ENCODE results near the gene CD74. TPM values are rescaled to one million over a fixed set of nuclear protein-coding genes. Genes with fewer than 3 reads are reported as not detected.

The CD74 gene
- total RNA-seq, 1 donor from 2014 or later = 6.3 TPM

DNA sequence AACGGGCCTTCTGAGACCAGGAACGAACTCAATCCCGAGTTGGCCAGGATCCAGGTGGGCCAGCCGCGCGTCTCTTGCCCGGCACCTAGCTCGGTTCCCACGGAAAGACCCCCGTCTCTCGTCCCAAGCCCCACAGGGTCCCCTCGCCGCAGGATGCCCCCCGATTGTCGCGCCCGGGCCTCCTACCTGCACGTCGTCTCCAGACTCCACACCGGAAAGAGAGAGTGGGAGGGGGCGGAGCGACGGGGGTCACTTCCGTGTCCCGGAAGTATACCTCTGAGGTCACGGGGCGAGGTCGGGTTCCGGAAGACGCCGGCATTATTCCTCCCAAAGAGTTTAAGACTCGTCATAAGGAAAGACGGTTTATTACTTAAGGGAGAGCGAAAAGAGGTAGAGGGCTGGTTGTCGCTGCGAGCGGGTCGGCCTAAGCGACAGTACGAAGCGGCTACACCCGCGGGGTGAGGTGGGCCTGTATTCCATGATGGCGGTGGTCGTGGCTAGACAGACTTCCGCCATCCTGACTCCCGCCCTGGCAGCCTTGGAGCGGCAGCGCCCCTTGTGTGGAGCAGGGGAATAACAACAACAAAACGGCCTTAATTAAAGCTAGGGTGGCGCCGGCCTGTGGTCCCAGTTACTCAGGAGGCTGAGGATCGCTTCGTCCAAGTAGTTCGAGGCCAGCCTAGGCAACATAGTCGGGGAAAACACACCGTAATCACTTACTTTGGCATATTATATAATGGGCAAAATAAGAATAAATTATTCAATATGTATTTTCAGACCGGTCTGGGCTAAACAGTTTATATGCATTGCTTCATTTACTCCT, 37.0 kb upstream of the CD74 start, which contains the start of gene RPS14:
TSS of gene RPS14 (minus strand) at position 223 of the 823 bp plus-strand sequence. CDS start 2,006 bp downstream, outside the sequence.
- TF ChIP-seq, protein P1, sequence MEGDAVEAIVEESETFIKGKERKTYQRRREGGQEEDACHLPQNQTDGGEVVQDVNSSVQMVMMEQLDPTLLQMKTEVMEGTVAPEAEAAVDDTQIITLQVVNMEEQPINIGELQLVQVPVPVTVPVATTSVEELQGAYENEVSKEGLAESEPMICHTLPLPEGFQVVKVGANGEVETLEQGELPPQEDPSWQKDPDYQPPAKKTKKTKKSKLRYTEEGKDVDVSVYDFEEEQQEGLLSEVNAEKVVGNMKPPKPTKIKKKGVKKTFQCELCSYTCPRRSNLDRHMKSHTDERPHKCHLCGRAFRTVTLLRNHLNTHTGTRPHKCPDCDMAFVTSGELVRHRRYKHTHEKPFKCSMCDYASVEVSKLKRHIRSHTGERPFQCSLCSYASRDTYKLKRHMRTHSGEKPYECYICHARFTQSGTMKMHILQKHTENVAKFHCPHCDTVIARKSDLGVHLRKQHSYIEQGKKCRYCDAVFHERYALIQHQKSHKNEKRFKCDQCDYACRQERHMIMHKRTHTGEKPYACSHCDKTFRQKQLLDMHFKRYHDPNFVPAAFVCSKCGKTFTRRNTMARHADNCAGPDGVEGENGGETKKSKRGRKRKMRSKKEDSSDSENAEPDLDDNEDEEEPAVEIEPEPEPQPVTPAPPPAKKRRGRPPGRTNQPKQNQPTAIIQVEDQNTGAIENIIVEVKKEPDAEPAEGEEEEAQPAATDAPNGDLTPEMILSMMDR (conservative IDR thresholded peaks at IDR 0.05) = peak; percentile 94
- peaks cover 34% of the 10 kb centered on the region for H3K4me1 Mint-ChIP-seq

DNA sequence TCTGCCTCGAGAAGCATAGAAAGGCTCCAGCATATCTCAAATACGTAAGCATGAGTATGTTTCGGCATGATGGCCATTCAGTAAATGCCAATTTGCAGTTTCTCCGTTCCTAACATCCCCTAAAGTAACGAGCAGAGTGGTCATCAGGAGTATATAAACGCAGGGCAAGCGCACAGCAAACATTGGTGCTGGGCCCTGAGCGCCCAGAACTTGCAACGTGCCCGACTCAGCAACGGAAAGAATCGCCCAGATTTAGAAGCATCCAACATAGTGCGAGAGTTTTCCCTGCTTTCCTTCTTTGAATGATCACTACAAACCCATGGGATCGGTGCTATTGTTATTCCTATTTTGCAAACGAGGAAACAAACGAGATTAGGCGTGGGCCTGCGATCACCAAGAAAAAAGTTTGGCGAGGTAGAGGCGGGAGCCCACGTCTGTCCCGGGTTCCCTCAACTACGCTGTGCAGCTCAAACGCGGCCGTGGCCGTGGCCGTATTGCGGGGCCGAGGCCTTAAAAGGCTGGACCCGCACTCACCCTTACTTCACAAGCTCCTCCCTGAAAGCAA, 36.3 kb upstream of the CD74 start:
- peaks cover 28% of the 10 kb centered on the region for H3K36me3 Mint-ChIP-seq (ENCODE audit: low read depth)

More for the DNA sequence above, 37.0 kb upstream of the CD74 start, which contains the start of gene RPS14:
- Mint-ChIP-seq H3K9me3 (peaks cover 5% of the 10 kb centered on the region), H3K36me3 (ENCODE audit: low read depth) (peaks cover 28% of the 10 kb centered on the region), H3K4me3 (peak within 1 kb of the TSS; percentile 96), H3K27me3 (ENCODE audit: low read depth) (no peaks in the 10 kb centered on the region), H3K27ac (ENCODE audit: unreplicated experiment) (peak within 1 kb of the TSS; percentile 100)
- peak; percentile 90 for DNase-seq (ENCODE audit: low read depth, low spot score)

DNA sequence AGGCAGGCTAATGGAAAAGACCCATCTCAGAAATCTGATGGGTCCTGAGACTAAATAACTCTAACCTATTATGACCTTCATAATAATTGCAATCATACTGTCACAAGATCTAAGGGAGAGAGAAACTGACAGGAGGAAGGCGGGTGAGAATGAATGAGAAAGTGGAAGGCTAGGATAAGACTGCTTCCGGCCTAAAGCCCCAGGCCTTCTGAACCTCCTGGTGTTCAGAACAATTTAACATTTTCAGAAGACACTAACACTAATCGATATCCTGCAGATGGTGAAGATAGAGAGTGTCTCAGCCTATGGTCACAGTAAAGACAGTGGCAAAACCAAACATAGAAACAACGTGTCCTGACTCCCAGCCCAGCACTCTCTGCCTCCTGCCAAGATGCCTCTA, 35.6 kb upstream of the CD74 start:
- no peak for DNase-seq (ENCODE audit: low read depth, low spot score)
- H3K4me1 Mint-ChIP-seq = peaks cover 34% of the 10 kb centered on the region
- TF ChIP-seq, protein P1 (conservative IDR thresholded peaks at IDR 0.05) = no peak
- H3K27ac Mint-ChIP-seq (ENCODE audit: unreplicated experiment) = peak overlapping the region; percentile 100
- peaks cover 5% of the 10 kb centered on the region for H3K9me3 Mint-ChIP-seq
- H3K4me3 Mint-ChIP-seq = peak overlapping the region; percentile 96
- H3K27me3 Mint-ChIP-seq (ENCODE audit: low read depth) = no peaks in the 10 kb centered on the region
- peaks cover 35% of the 10 kb centered on the region for H3K36me3 Mint-ChIP-seq (ENCODE audit: low read depth)

More for the DNA sequence above, 36.3 kb upstream of the CD74 start:
- H3K4me1 Mint-ChIP-seq = peaks cover 34% of the 10 kb centered on the region
- H3K27ac Mint-ChIP-seq (ENCODE audit: unreplicated experiment) = peak overlapping the region; percentile 100
- H3K27me3 Mint-ChIP-seq (ENCODE audit: low read depth) = no peaks in the 10 kb centered on the region
- TF ChIP-seq, protein P1 (conservative IDR thresholded peaks at IDR 0.05) = no peak
- H3K4me3 Mint-ChIP-seq = peak overlapping the region; percentile 96
- DNase-seq (ENCODE audit: low read depth, low spot score) = no peak
- H3K9me3 Mint-ChIP-seq = peaks cover 5% of the 10 kb centered on the region

DNA sequence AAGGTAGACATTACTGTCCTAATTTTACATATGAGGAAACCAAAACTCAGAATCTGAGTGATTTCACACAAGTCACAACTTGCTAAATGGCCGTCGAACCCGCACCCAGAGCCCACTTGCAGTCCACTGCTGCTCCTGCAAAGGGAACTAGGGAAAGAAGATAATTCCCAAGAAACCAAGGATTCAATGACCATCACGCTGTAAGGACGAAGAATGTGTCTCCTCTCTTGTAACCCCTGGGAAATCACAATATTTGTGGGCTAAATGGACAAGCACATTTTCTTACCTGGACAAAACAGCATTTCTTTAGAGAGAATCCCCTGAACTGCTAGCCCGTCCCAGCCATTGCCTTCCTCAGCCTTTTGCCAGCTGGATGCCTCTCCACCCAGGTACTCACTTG, 34.5 kb upstream of the CD74 start:
- peaks cover 34% of the 10 kb centered on the region for H3K4me1 Mint-ChIP-seq
- no peak for DNase-seq (ENCODE audit: low read depth, low spot score)
- no peak overlapping the region for H3K27ac Mint-ChIP-seq (ENCODE audit: unreplicated experiment)
- H3K27me3 Mint-ChIP-seq (ENCODE audit: low read depth) = no peaks in the 10 kb centered on the region
- H3K9me3 Mint-ChIP-seq = peaks cover 5% of the 10 kb centered on the region
- H3K36me3 Mint-ChIP-seq (ENCODE audit: low read depth) = peaks cover 35% of the 10 kb centered on the region
- peak overlapping the region; percentile 96 for H3K4me3 Mint-ChIP-seq
- TF ChIP-seq, protein P1 (conservative IDR thresholded peaks at IDR 0.05) = no peak

DNA sequence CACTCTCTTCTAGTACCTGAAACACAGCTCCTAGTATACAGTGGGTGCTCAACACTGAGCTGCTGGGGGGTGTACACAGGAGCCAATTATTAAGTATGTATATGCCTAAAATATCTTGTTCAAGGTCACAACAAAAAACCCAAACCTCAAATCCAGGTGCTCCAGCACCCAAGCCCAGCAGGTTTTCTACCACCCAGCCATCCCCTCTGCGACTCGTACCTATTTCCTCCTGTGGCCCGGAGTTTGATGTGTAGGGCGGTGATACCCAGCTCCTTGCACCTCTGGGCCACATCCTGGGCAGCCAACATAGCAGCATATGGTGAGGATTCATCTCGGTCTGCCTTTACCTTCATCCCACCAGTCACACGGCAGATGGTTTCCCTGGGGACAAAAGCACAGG, 33.9 kb upstream of the CD74 start:
- H3K4me3 Mint-ChIP-seq = peak overlapping the region; percentile 96
- peaks cover 5% of the 10 kb centered on the region for H3K9me3 Mint-ChIP-seq
- peaks cover 35% of the 10 kb centered on the region for H3K36me3 Mint-ChIP-seq (ENCODE audit: low read depth)
- no peak for DNase-seq (ENCODE audit: low read depth, low spot score)
- peaks cover 34% of the 10 kb centered on the region for H3K4me1 Mint-ChIP-seq
- TF ChIP-seq, protein P1 (conservative IDR thresholded peaks at IDR 0.05) = no peak
- no peak overlapping the region for H3K27ac Mint-ChIP-seq (ENCODE audit: unreplicated experiment)
- no peaks in the 10 kb centered on the region for H3K27me3 Mint-ChIP-seq (ENCODE audit: low read depth)
